Astrocyte of the spinal cord (primary cell): ENCODE results near the gene DIMT1.

ENCODE experiments used
- DNase-seq: peaks from one replicate; pipeline ENCODE4 v3.0.0; 2011; ENCODE audit warnings: low read depth, low spot score
- H3K4me3 ChIP-seq: 2 replicates; pipeline ENCODE4 v1.5.1; 2011; ENCODE audit warnings: low read depth, mild to moderate bottlenecking, low read length, moderate library complexity
- CTCF ChIP-seq: IDR thresholded peaks from 2 replicates; pipeline ENCODE4 v1.5.1; 2012; ENCODE audit warnings: low read depth, mild to moderate bottlenecking, low read length, inconsistent platforms
- in situ Hi-C: cut with HindIII; loops from 2 replicates; pipeline ENCODE4 v1.10.0; 2017; ENCODE audit warnings: low sequenced_read_pairs

The DIMT1 gene

GRCh38 chr5:62372600-62372999 lies 31.1 kb downstream of the DIMT1 start:
- no peak for TF ChIP-seq CTCF
- no peak for DNase-seq
- H3K4me3 ChIP-seq, result no peak overlapping the region
- in situ Hi-C loops, result no loop called here

GRCh38 chr5:62371409-62371808 lies 32.3 kb downstream of the DIMT1 start:
- H3K4me3 ChIP-seq, result no peak overlapping the region
- in situ Hi-C loops, result no loop called here
- DNase-seq, result no peak
- no peak for TF ChIP-seq CTCF

- H3K4me3 ChIP-seq, result no peak overlapping the region
- in situ Hi-C loops, result no loop called here
- no peak for DNase-seq
- no peak for TF ChIP-seq CTCF
These were observed 34.7 kb downstream of the DIMT1 start for GRCh38 chr5:62369039-62369438.

- TF ChIP-seq CTCF, result no peak
- no peak overlapping the region for H3K4me3 ChIP-seq
- no peak for DNase-seq
- in situ Hi-C loops, result no loop called here
These were observed 41.0 kb downstream of the DIMT1 start for GRCh38 chr5:62362701-62363100.

GRCh38 chr5:62354028-62354874 lies 49.5 kb downstream of the DIMT1 start:
- in situ Hi-C loops, result no loop called here
- H3K4me3 ChIP-seq, result no peak overlapping the region
- peak; percentile 65 for DNase-seq
- TF ChIP-seq CTCF, result peak; percentile 54

- DNase-seq, result no peak
- no peak for TF ChIP-seq CTCF
- no peak overlapping the region for H3K4me3 ChIP-seq
- in situ Hi-C loops, result no loop called here
These were observed 54.8 kb downstream of the DIMT1 start for GRCh38 chr5:62348723-62349481.
